GM19463 (cell line): Measurements from ENCODE around the gene ATG2B.
A peak's percentile ranks its signal among the peaks of the same experiment; 100 is the strongest.
"Not testable (repeated sequence)": the region's sequence is repeated elsewhere in the genome, so short reads cannot be mapped to it uniquely, and the experiment has no call there.

Experiments
- ATAC-seq: cut with Tn5 transposase; IDR thresholded peaks from one replicate; pipeline ENCODE4 v1.9.1; 2021; ENCODE audit warnings: mild to moderate bottlenecking, moderate library complexity; ENCODE audit not compliant: unreplicated experiment

Gene ATG2B

DNA sequence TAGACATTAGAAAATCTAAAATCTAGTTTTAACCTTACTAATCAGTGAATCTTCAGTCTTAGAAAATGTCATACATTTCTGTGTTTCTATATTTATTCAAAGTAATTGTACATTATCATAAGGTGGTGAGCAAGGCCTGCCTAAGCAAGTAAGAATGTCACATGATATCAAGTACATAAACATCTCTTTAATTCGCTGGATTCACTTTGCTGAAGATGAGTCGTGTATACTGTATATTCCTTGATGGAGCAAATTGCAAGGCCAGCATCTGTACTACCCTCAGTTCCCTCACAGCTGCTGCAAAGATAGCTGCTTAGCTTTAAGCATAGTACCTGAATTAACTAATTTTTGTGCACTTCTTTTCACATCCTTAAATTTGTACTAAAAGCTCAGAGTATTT lies 20.3 kb upstream of the ATG2B start:
- ATAC-seq = no peak

DNA sequence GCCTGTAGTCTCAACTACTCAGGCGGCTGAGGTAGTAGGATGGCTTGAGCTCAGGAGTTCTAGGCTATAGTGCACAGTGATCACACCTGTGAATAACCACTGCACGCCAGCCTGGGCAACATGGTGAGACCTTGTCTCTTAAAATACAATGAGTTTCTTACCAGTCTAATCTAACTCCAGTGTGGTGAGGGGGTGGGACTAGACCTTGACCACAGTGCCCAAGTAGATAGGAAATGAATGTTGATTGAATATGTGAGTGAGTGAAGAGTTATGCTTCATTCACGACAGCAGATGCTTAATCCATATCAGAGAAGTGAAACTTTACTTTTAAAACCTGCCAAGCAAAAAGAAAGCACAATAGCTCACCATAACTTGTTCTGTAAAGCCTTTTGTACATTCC lies 17.6 kb upstream of the ATG2B start:
- ATAC-seq = peak; percentile 96

- no peak for ATAC-seq
Observed at GRCh38 chr14:96376093-96376492, 13.0 kb upstream of the ATG2B start.

DNA sequence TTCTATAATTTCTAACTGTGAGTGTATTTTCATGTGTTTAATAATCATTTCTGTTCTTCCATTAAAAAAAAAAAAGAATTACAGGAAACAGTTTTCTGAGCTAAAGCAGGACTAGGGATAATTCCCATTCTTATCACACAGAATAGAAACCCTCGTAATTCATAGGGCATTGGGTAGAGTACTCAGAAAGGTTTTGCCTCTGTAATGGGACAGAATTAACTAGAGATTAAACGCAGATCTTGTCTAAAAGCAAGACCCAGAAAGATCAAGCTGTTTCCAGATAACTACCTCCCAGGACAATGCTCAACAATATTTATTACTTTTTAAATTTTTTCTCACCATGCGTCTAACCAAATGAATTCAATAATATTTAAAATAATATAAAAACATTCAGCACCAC lies 10.4 kb upstream of the ATG2B start:
- no peak for ATAC-seq

DNA sequence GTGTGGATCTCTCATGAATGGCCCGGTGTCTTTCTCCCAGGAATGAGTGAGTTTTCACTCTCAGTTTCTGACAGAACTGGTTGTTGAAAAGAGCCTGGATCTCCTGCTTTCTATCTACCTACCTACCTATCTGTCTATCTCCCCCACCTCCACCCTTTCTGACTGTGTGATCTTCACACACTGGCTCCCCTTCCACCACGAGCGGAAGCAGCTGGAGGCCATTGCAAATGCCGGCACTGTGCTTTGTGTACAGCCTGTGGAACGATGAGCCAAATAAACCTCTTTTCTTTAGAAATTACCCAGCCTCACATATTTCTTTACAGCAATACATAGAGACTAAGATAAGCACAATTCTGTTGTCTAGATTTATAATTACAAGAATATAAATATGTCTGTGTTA lies 7.4 kb upstream of the ATG2B start:
- ATAC-seq = no peak

DNA sequence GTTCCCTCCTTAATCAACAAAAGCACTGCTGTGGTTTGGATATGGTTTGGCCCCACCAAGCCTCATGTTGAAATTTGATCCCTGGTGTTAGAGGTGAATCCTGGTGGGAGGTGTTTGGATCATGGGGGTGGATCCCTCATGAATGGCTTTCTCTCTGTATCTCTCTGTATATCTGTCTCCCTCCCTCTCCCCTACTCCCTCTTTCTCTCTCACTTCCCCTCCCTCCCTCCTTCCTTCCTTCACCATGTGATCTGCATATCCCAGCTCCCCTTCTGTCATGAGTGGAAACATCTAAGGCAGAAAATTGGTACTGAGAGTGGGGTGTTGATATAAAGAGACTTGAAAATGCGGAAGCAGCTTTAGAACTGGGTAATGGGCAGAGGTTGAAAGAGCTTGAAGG lies 5.4 kb upstream of the ATG2B start:
- ATAC-seq = no peak

DNA sequence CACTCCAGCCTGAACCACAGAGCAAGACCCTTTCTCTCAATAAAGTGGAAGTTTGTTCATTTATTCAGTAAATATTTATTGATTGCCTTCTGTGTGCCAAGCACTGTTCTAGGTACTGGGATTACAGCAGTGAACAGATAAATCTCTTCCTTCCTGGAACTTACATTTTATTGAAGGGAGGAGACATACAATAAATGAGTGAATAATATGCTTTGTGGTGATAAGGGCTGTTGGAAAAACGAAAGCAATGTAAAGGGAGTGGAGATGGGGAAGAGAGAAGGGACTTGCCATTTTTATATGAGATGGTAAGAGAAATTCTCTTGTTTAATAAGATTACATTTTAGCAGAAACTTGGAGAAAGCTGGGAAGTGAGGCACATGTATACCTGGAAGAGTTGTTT lies 1.8 kb upstream of the ATG2B start:
- no peak for ATAC-seq

GRCh38 chr14:96363751-96364336 lies 703 bp upstream of the ATG2B start:
- ATAC-seq = peak; percentile 23

DNA sequence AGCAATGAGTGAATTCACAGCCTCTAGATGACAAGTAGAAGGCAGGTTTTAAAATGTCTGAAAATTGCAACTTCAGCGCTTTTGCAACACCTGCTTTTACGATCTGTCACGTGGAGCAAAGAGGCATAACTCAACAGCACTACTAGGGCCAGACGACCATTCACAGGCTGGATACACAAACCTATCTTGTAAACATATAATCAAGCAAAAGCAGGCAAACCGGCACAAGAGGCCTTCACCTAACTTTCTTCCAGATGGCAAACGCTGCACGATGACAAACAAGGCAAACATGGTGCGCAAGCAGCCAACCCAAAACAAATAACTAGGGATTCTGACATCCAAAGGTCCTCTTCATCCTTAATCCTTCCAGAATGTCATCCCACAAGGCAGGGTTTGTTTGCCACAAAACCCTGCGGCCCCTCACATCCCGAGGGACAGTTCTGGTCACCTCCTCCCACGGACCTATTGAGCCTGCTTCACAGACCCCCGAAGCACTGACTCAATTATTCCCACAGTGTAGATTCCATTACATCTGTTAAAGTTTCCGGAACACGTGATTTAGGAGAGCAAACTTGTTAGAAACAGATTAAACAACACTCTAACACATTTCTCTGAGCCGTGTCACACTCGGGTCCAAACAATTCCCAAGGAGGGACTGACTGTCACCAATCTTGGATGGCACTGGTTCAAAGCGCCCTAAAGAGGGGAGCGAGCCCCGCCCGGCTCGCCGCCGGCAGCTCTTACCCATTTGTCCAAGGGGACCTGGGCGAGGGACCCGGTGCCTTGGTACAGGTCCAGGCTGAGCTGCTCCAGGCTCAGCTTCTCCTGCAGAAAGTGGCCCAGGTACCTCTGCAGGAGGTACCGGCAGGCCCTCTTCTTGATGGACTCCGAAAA lies 823 bp downstream of the ATG2B start:
- peak; percentile 18 for ATAC-seq

DNA sequence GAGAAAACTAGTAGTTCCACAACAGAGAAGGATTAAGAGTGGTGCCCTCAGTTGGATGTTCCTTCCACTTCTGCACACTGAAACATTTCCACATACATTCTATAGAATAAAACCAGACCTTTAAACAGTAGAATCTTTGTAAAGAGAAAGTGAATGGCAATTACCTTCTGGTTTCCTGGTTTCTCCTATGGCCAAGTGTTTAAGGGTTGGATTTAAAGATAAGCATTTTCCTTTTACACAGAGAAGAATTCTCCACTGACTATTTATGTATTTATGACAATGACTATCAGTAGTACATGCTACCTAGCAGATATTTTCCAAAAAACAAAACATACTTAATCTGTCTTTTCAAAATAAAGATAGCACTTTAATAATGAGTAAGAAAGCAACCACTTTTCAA lies 3.2 kb downstream of the ATG2B start:
- ATAC-seq = no peak

DNA sequence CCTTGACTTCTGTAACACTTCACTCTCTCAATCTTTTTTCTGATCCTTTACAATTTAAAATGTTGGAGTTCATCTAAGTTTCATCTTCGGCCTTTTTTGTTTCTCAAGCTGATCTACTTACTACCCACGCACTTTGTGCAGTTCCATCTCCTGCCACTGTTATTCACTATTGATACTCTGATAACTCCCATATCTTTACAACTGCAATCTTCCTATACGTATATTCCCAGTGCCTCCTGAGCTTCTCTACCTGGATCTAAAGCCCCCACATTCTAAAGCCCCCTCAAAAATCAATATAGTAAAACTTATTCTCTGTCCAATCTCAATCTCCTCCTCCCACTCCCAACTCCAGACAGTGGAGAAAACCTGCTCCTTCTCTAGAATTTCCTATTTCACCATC lies 5.9 kb downstream of the ATG2B start:
- no peak for ATAC-seq

DNA sequence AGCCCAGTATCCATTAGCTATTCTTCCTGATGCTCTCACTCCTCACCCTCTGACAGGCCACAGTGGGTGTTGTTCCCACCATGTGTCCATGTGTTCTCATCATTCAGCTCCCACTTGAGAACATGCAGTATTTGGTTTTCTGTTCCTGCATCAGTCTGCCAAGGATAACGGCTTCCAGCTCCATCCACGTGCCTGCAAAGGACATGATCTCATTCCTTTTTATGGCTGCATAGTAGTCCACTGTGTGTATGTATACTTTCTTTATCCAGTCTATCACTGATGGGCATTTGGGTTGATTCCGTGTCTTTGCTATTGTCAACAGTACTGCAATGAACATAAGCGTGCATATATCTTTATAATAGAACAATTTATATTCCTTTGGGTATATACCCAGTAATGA lies 8.9 kb downstream of the ATG2B start:
- ATAC-seq = no peak

GRCh38 chr14:96352708-96353107 lies 10.4 kb downstream of the ATG2B start:
- ATAC-seq = no peak

DNA sequence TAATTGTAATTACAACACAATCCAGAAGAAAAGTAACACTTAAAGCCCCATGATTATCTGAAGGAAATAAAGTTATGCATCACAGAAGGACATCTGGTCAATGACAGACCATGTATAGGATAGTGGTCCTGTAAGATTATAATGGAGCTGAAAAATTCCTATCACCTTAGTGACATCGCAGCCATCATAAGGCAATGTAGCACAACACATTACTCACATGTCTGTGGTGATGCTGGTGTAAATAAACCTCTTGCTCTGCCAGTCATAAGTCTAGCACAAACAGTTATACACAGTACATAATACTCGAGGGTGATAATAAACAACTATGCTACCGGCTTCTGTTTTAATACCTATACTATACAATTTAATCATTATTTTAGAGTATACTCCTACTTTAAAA lies 11.2 kb downstream of the ATG2B start:
- no peak for ATAC-seq

GRCh38 chr14:96349286-96350075 lies 13.7 kb downstream of the ATG2B start:
- no peak for ATAC-seq

DNA sequence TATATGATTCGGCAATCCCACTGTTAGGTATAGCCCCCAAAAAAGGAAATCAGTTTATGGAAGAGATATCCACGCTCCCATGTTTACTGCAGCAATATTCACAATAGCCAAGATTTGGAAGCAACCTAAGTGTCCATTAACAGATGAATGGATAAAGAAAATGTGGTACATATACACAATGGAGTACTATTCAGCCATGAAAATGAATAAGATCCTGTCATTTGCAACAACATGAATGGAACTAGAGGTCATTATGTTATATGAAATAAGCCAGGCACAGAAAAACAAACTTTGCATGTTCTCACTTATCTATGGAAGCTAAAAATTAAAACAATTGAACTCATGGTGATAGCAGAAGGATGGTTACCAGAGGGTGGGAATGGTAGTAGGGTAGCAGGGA lies 15.2 kb downstream of the ATG2B start:
- not testable (repeated sequence) for ATAC-seq

DNA sequence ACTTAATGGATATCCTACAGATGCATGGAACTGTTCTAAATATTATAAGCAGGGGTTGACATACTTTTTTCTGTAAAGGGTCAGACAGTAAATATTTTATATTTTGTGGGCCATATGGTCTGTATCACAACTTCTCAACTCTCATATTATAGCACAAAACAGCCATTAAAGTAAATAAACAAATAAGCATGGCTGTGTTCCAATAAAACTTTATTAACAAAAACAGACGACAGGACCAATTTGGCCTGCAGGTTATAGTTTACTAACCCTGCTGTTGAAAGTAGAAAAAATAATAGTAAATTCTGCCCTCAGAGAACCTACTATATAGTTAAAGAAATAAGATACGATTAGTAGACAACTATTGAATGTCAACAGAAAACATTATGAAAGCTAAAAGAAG lies 17.5 kb downstream of the ATG2B start:
- ATAC-seq = no peak

DNA sequence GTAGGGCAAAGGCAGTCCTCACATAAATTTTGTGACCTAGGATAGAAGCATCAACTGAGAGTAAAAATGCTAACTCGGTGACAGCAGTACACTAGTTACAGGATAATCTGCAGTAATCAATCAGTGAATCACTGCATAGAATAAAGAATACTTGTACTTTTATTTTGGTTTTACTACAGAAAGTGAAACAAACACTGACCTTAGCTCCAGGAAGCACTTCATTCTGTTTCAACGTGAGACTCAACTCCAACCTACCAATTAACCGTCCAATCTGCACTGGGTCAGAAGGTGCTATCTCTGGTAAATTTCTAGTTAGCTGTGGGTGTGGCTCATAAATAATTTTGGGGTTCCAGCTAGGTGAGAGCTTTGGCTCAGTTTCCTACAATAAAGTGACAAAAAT lies 21.8 kb downstream of the ATG2B start:
- no peak for ATAC-seq

DNA sequence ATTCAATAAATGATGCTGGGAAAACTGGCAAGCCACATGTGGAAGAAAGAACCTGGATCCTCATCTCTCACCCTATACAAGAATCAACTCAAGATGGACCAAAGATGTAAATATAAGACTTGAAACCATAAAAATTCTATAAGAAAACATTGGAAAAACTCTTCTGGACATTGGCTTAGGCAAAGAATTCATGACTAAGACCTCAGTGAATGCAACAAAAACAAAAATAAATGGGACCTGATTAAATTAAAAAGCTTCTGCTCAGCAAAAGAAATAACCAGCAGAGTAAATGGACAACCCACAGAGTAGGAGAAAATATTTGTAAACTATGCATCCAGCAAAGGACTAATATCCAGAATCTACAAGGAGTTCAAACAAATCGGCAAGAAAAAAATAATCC lies 24.6 kb downstream of the ATG2B start:
- ATAC-seq = no peak

DNA sequence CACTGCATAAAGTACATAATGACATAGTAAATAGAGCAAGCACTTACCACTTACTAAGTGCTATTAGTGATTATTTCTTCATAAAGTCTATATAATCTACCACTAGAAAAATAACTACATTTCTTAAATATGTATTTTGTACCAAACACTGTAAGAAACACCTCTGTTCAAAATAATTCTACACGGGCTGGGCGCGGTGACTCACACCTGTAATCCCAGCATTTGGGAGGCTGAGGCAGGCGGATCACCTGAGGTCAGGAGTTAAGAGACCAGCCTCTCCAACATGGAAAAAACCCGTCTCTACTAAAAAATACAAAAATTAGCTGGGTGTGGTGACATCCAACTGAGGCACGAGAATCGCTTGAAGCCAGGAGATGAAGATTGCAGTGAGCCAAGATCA lies 38.9 kb downstream of the ATG2B start:
- no peak for ATAC-seq

- ATAC-seq = no peak
Observed at GRCh38 chr14:96320605-96321004, 42.5 kb downstream of the ATG2B start.

- no peak for ATAC-seq
Observed at GRCh38 chr14:96318836-96319235, 44.3 kb downstream of the ATG2B start.
